Cardiac muscle cell (in vitro differentiated cells and primary cell): ENCODE results near the gene FHIT. TPM values are rescaled to one million over a fixed set of nuclear protein-coding genes. Genes with fewer than 3 reads are reported as not detected.

Source experiments
- DNase-seq, 2 donors: peaks; one replicate each; pipeline versions ENCODE4 v3.0.0 to v3.0.0-alpha.2; 2010 to 2017; ENCODE audit warnings: low read depth in 1 of 2, low spot score in 1 of 2
- H3K27ac ChIP-seq: fragments of 200-600 bp; sonication (generic); 2 replicates; pipeline ENCODE4 v1.5.1; 2016
- H3K27me3 ChIP-seq: fragments of 200-600 bp; sonication (generic); 2 replicates; pipeline ENCODE4 v1.6.0; 2016; ENCODE audit warnings: control low read depth
- H3K36me3 ChIP-seq: fragments of 200-600 bp; sonication (generic); 2 replicates; pipeline ENCODE4 v1.5.1; 2016; ENCODE audit warnings: control low read depth
- H3K4me1 ChIP-seq: fragments of 200-600 bp; sonication (generic); 2 replicates; pipeline ENCODE4 v1.8.1; 2017; ENCODE audit warnings: low read depth, mild to moderate bottlenecking, mixed run types
- H3K4me3 ChIP-seq: fragments of 200-600 bp; sonication (generic); 2 replicates; pipeline ENCODE4 v1.5.1; 2016; ENCODE audit warnings: mild to moderate bottlenecking
- H3K9me3 ChIP-seq: fragments of 200-600 bp; sonication (generic); 2 replicates; pipeline ENCODE4 v1.5.1; 2017; ENCODE audit warnings: low read depth, mild to moderate bottlenecking, control low read depth
- CTCF ChIP-seq: IDR thresholded peaks from 2 replicates; pipeline ENCODE4 v1.5.1; 2012; ENCODE audit warnings: low read depth, mild to moderate bottlenecking, low read length
- polyA plus RNA-seq: library from polyadenylated mRNA; unstranded; fragments of >200 nt; fragmentation: Nextera tagmentation; extraction: Ambion mirVana; gene quantifications from 2 replicates; pipeline ENCODE4 v1.2.1, GENCODE V29; 2016
- total RNA-seq: library from RNA; depleted of rRNA; stranded (reverse); fragments of >200 nt; gene quantifications from 2 replicates; pipeline ENCODE4 v1.2.3, GENCODE V29; 2016

Gene FHIT
- total and polyA plus RNA-seq, 2 experiments from 2014 or later, result 6.9 to 12.5 TPM

- Histone ChIP-seq H3K27ac (no peak overlapping the region), H3K4me1 (no peaks in the 10 kb centered on the region), H3K27me3 (no peaks in the 10 kb centered on the region), H3K36me3 (no peaks in the 10 kb centered on the region), H3K9me3 (no peaks in the 10 kb centered on the region), H3K4me3 (no peak overlapping the region)
- DNase-seq, result no peak
- TF ChIP-seq CTCF, result no peak
Observed at GRCh38 chr3:60771766-60772165, 479.5 kb downstream of the FHIT start.

GRCh38 chr3:60770532-60770931 lies 480.7 kb downstream of the FHIT start:
- no peaks in the 10 kb centered on the region for H3K36me3 ChIP-seq
- no peaks in the 10 kb centered on the region for H3K27me3 ChIP-seq
- no peaks in the 10 kb centered on the region for H3K4me1 ChIP-seq
- H3K27ac ChIP-seq, result no peak overlapping the region
- no peak overlapping the region for H3K4me3 ChIP-seq
- no peak for TF ChIP-seq CTCF
- DNase-seq, result no peak
- H3K9me3 ChIP-seq, result no peaks in the 10 kb centered on the region

- H3K4me3 ChIP-seq, result no peak overlapping the region
- H3K27ac ChIP-seq, result no peak overlapping the region
- no peak for TF ChIP-seq CTCF
Observed at GRCh38 chr3:60767536-60767935, 483.7 kb downstream of the FHIT start.

GRCh38 chr3:60765776-60766175 lies 485.5 kb downstream of the FHIT start:
- no peak for TF ChIP-seq CTCF
- no peak for DNase-seq
- Histone ChIP-seq H3K36me3 (no peaks in the 10 kb centered on the region), H3K4me3 (no peak overlapping the region), H3K9me3 (no peaks in the 10 kb centered on the region), H3K4me1 (no peaks in the 10 kb centered on the region), H3K27me3 (no peaks in the 10 kb centered on the region), H3K27ac (no peak overlapping the region)

More at GRCh38 chr3:60767536-60767935, 483.7 kb downstream of the FHIT start:
- H3K27me3 ChIP-seq, result no peaks in the 10 kb centered on the region
- H3K36me3 ChIP-seq, result no peaks in the 10 kb centered on the region
- no peaks in the 10 kb centered on the region for H3K9me3 ChIP-seq
- no peaks in the 10 kb centered on the region for H3K4me1 ChIP-seq
- no peak for DNase-seq

GRCh38 chr3:60764870-60765269 lies 486.4 kb downstream of the FHIT start:
- no peaks in the 10 kb centered on the region for H3K36me3 ChIP-seq
- H3K27ac ChIP-seq, result no peak overlapping the region
- no peaks in the 10 kb centered on the region for H3K4me1 ChIP-seq
- no peak for DNase-seq
- H3K27me3 ChIP-seq, result no peaks in the 10 kb centered on the region
- no peak for TF ChIP-seq CTCF
- no peak overlapping the region for H3K4me3 ChIP-seq
- H3K9me3 ChIP-seq, result no peaks in the 10 kb centered on the region

- Histone ChIP-seq H3K27me3 (no peaks in the 10 kb centered on the region), H3K4me3 (no peak overlapping the region), H3K9me3 (no peaks in the 10 kb centered on the region), H3K27ac (no peak overlapping the region), H3K36me3 (no peaks in the 10 kb centered on the region), H3K4me1 (peaks cover 12% of the 10 kb centered on the region)
- no peak for TF ChIP-seq CTCF
- DNase-seq, result no peak
Observed at GRCh38 chr3:60760145-60760544, 491.1 kb downstream of the FHIT start.
